NOMO-1 (cell line): ENCODE measurements around the gene ROBO1.
"Not testable (repeated sequence)": the region's sequence is repeated elsewhere in the genome, so short reads cannot be mapped to it uniquely, and the experiment has no call there.

Experiments
- DNase-seq, 2 experiments: peaks; one replicate each; lab custom pipeline; 2025; ENCODE audit not compliant: unreplicated experiment in 2 of 2; lab: John Stamatoyannopoulos, UW

ROBO1 gene

GRCh38 chr3:78781351-78781750 lies 986.4 kb downstream of the ROBO1 start:
- no peak for DNase-seq

GRCh38 chr3:78765671-78766485 lies 1001.9 kb downstream of the ROBO1 start:
- no peak for DNase-seq

GRCh38 chr3:78764634-78765033 lies 1003.2 kb downstream of the ROBO1 start:
- DNase-seq: no peak

- no peak for DNase-seq
These were observed 1005.7 kb downstream of the ROBO1 start for GRCh38 chr3:78762121-78762520.

- DNase-seq: no peak
These were observed 1006.7 kb downstream of the ROBO1 start for GRCh38 chr3:78761126-78761525.

GRCh38 chr3:78757731-78758130 lies 1010.1 kb downstream of the ROBO1 start:
- DNase-seq: no peak

GRCh38 chr3:78754066-78754743 lies 1013.6 kb downstream of the ROBO1 start:
- DNase-seq: no peak

- DNase-seq: no peak
These were observed 1016.5 kb downstream of the ROBO1 start for GRCh38 chr3:78751266-78751665.

- not testable (repeated sequence) for DNase-seq
These were observed 1017.5 kb downstream of the ROBO1 start for GRCh38 chr3:78750291-78750690.

GRCh38 chr3:78749056-78749455 lies 1018.7 kb downstream of the ROBO1 start:
- DNase-seq: no peak

GRCh38 chr3:78745847-78746246 lies 1022.0 kb downstream of the ROBO1 start:
- no peak for DNase-seq

GRCh38 chr3:78742491-78742890 lies 1025.3 kb downstream of the ROBO1 start:
- no peak for DNase-seq

GRCh38 chr3:78742041-78742440 lies 1025.8 kb downstream of the ROBO1 start:
- no peak for DNase-seq

- DNase-seq: no peak
These were observed 1026.6 kb downstream of the ROBO1 start for GRCh38 chr3:78741066-78741645.

- DNase-seq: no peak
These were observed 1029.0 kb downstream of the ROBO1 start for GRCh38 chr3:78738833-78739232.

- no peak for DNase-seq
These were observed 1029.8 kb downstream of the ROBO1 start for GRCh38 chr3:78737988-78738387.

- DNase-seq: no peak
These were observed 1030.9 kb downstream of the ROBO1 start for GRCh38 chr3:78736863-78737262.

- DNase-seq: no peak
These were observed 1033.7 kb downstream of the ROBO1 start for GRCh38 chr3:78734048-78734637.

- no peak for DNase-seq
These were observed 1034.9 kb downstream of the ROBO1 start for GRCh38 chr3:78732893-78733292.

- DNase-seq: no peak
These were observed 1035.3 kb downstream of the ROBO1 start for GRCh38 chr3:78732471-78732870.

- DNase-seq: no peak
These were observed 1037.9 kb downstream of the ROBO1 start for GRCh38 chr3:78729946-78730345.
